Trophoblast cell (in vitro differentiated cells and primary cell): Measurements from ENCODE around the gene GRB7.
"Not testable (repeated sequence)": the region's sequence is repeated elsewhere in the genome, so short reads cannot be mapped to it uniquely, and the experiment has no call there.

ENCODE experiments used
- DNase-seq, 2 donors: peaks; one replicate each; pipeline ENCODE4 v3.0.0-alpha.2; 2016
- H2AFZ ChIP-seq: 2 replicates; pipeline ENCODE4 v1.6.1; 2013; ENCODE audit warnings: low read length, moderate library complexity, mild to moderate bottlenecking; ENCODE audit not compliant: insufficient read depth, poor library complexity
- H2AK5ac ChIP-seq: 2 replicates; pipeline ENCODE4 v1.6.1; 2013; ENCODE audit warnings: mild to moderate bottlenecking, low read length
- H2BK120ac ChIP-seq: 2 replicates; pipeline ENCODE4 v1.6.1; 2013; ENCODE audit warnings: low read length, mild to moderate bottlenecking, moderate library complexity; ENCODE audit not compliant: insufficient read depth, poor library complexity
- H2BK12ac ChIP-seq: 2 replicates; pipeline ENCODE4 v1.6.1; 2013; ENCODE audit warnings: mild to moderate bottlenecking, low read length, moderate library complexity
- H2BK5ac ChIP-seq: 2 replicates; pipeline ENCODE4 v1.6.1; 2013; ENCODE audit warnings: low read length, low read depth, moderate library complexity, mild to moderate bottlenecking; ENCODE audit not compliant: poor library complexity
- H3K14ac ChIP-seq: 2 replicates; pipeline ENCODE4 v1.6.1; 2013; ENCODE audit warnings: mild to moderate bottlenecking, low read length
- H3K18ac ChIP-seq: 2 replicates; pipeline ENCODE4 v1.6.1; 2013; ENCODE audit warnings: mild to moderate bottlenecking, low read length
- H3K23ac ChIP-seq: 2 replicates; pipeline ENCODE4 v1.6.1; 2013; ENCODE audit warnings: low read length
- H3K27ac ChIP-seq: 2 replicates; pipeline ENCODE4 v1.5.1; 2013; ENCODE audit warnings: low read depth, mild to moderate bottlenecking, inconsistent platforms, low read length, moderate library complexity
- H3K27me3 ChIP-seq: 2 replicates; pipeline ENCODE4 v1.6.1; 2013; ENCODE audit warnings: inconsistent platforms, mild to moderate bottlenecking, low read length, moderate library complexity; ENCODE audit not compliant: insufficient read depth
- H3K36me3 ChIP-seq, 2 experiments: 1 replicate in 1 of 2; 2 replicates in 1 of 2; pipeline ENCODE4 v1.6.1; 2013; ENCODE audit warnings: low read length in 2 of 2, mild to moderate bottlenecking in 2 of 2, moderate library complexity in 1 of 2; ENCODE audit not compliant: insufficient read depth in 2 of 2, control insufficient read depth in 1 of 2
- H3K4ac ChIP-seq: 2 replicates; pipeline ENCODE4 v1.6.1; 2013; ENCODE audit warnings: low read depth, mild to moderate bottlenecking, low read length, moderate library complexity
- H3K4me1 ChIP-seq, 2 experiments: 1 replicate in 1 of 2; 2 replicates in 1 of 2; pipeline ENCODE4 v1.6.1; 2013; ENCODE audit warnings: low read length in 2 of 2, mild to moderate bottlenecking in 2 of 2, moderate library complexity in 1 of 2; ENCODE audit not compliant: insufficient read depth in 2 of 2, control insufficient read depth in 1 of 2
- H3K4me2 ChIP-seq: 2 replicates; pipeline ENCODE4 v1.6.1; 2013; ENCODE audit warnings: inconsistent platforms, mild to moderate bottlenecking, low read length, moderate library complexity
- H3K4me3 ChIP-seq: 2 replicates; pipeline ENCODE4 v1.5.1; 2013; ENCODE audit warnings: mild to moderate bottlenecking, low read depth, low read length, inconsistent platforms
- H3K79me1 ChIP-seq: one replicate; pipeline ENCODE4 v1.6.1; 2013; ENCODE audit warnings: low read length
- H3K79me2 ChIP-seq: 2 replicates; pipeline ENCODE4 v1.6.1; 2013; ENCODE audit warnings: low read length, mild to moderate bottlenecking; ENCODE audit not compliant: control insufficient read depth, insufficient read depth, poor library complexity
- H3K9ac ChIP-seq: 2 replicates; pipeline ENCODE4 v1.6.1; 2013; ENCODE audit warnings: mild to moderate bottlenecking, low read length
- H3K9me3 ChIP-seq: 2 replicates; pipeline ENCODE4 v1.6.1; 2013; ENCODE audit warnings: low read depth, mild to moderate bottlenecking, control low read depth, inconsistent platforms, low read length; ENCODE audit not compliant: insufficient read depth
- H4K12ac ChIP-seq: 2 replicates; pipeline ENCODE4 v1.6.1; 2013; ENCODE audit warnings: low read depth, mild to moderate bottlenecking, low read length, moderate library complexity
- H4K8ac ChIP-seq: 2 replicates; pipeline ENCODE4 v1.6.1; 2013; ENCODE audit warnings: low read depth, mild to moderate bottlenecking, low read length, moderate library complexity
- H4K91ac ChIP-seq: one replicate; pipeline ENCODE4 v1.6.1; 2013; ENCODE audit warnings: low read depth, mild to moderate bottlenecking, low read length, moderate library complexity
- WGBS: extraction: QIAGEN DNeasy Blood & Tissue Kit; methylation state at CpG from one replicate; pipeline ENCODE4 v1.1.7; 2013; ENCODE audit warnings: missing lambda C conversion rate; ENCODE audit not compliant: insufficient read length, insufficient coverage; ENCODE audit errors: extremely low coverage; 5-methylcytosine and 5-hydroxymethylcytosine counted together

GRB7 gene

GRCh38 chr17:39711071-39711470, 26.7 kb upstream of the GRB7 start:
- H3K36me3 ChIP-seq = peaks cover 61 to 62% of the 10 kb centered on the region in 2 experiments

GRCh38 chr17:39711851-39712250, 25.9 kb upstream of the GRB7 start:
- no peaks in the 10 kb centered on the region for H3K4me1 ChIP-seq
- no peak overlapping the region for H2BK120ac ChIP-seq
- no peak overlapping the region for H2BK5ac ChIP-seq
- H2AK5ac ChIP-seq = no peak overlapping the region
- no peaks in the 10 kb centered on the region for H3K79me2 ChIP-seq
- no peak overlapping the region for H2BK12ac ChIP-seq
- no peak overlapping the region for H3K9ac ChIP-seq
- WGBS = no CpG with 5 or more reads among the region's 10 CpGs
- no peak for DNase-seq
- no peak overlapping the region for H4K12ac ChIP-seq
- peaks cover 68 to 69% of the 10 kb centered on the region in 2 experiments for H3K36me3 ChIP-seq
- no peak overlapping the region for H3K4me3 ChIP-seq
- no peak overlapping the region for H4K91ac ChIP-seq
- H3K14ac ChIP-seq = no peak overlapping the region
- no peak overlapping the region for H2AFZ ChIP-seq
- no peak overlapping the region for H3K18ac ChIP-seq
- peaks cover 2% of the 10 kb centered on the region for H3K9me3 ChIP-seq
- H3K4me2 ChIP-seq = no peak overlapping the region
- no peaks in the 10 kb centered on the region for H3K79me1 ChIP-seq
- H3K27ac ChIP-seq = no peak overlapping the region
- no peaks in the 10 kb centered on the region for H3K27me3 ChIP-seq
- H4K8ac ChIP-seq = no peak overlapping the region
- no peak overlapping the region for H3K23ac ChIP-seq
- H3K4ac ChIP-seq = no peak overlapping the region

More at GRCh38 chr17:39711071-39711470, 26.7 kb upstream of the GRB7 start:
- not testable (repeated sequence) for H3K27ac ChIP-seq, H3K9ac ChIP-seq, H3K9me3 ChIP-seq, H3K79me1 ChIP-seq, H3K79me2 ChIP-seq, H4K91ac ChIP-seq, H3K4ac ChIP-seq, H2AK5ac ChIP-seq, H2BK5ac ChIP-seq, H3K4me2 ChIP-seq, H3K4me3 ChIP-seq, H2BK120ac ChIP-seq, H2BK12ac ChIP-seq, H4K12ac ChIP-seq, H3K27me3 ChIP-seq, H4K8ac ChIP-seq, H2AFZ ChIP-seq, H3K14ac ChIP-seq, H3K23ac ChIP-seq, H3K4me1 ChIP-seq, H3K18ac ChIP-seq
- peak in 1 of 2 donors; percentile 65 for DNase-seq
- WGBS = no CpG with 5 or more reads among the region's 11 CpGs

DNA sequence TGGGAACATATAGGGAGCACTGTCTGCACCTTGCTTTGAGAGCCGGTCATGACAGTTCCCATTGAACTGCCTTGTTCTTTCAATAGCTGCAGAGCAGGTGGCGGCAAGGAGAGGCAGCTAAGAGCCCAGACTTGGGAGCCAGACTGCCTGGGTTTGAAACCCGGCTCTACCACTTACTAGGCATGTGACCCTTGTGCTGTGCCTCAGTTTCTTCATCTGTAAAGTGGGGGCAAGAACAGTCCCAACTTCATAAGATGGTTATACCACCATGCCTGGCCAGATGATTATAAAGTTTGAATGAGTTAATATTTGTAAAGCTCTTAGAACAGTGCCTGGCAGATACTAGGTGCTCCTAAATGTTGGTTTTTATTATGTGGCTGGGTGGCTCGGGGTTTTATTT, 23.5 kb upstream of the GRB7 start:
- Histone ChIP-seq H3K14ac (no peak overlapping the region), H3K27me3 (no peaks in the 10 kb centered on the region), H4K91ac (no peak overlapping the region), H3K9me3 (peaks cover 2% of the 10 kb centered on the region), H3K79me1 (no peaks in the 10 kb centered on the region), H2BK12ac (no peak overlapping the region), H3K4me3 (no peak overlapping the region), H3K36me3 (peaks cover 55 to 58% of the 10 kb centered on the region in 2 experiments), H3K27ac (no peak overlapping the region), H3K79me2 (no peaks in the 10 kb centered on the region), H3K18ac (no peak overlapping the region), H4K8ac (no peak overlapping the region), H3K4me2 (no peak overlapping the region), H4K12ac (no peak overlapping the region), H3K4me1 (no peaks in the 10 kb centered on the region), H3K23ac (no peak overlapping the region), H3K4ac (no peak overlapping the region), H2BK120ac (no peak overlapping the region), H2BK5ac (no peak overlapping the region), H2AK5ac (no peak overlapping the region), H2AFZ (no peak overlapping the region), H3K9ac (no peak overlapping the region)
- no CpG with 5 or more reads among the region's 4 CpGs for WGBS
- DNase-seq = no peak

GRCh38 chr17:39715375-39716072, 22.2 kb upstream of the GRB7 start:
- Histone ChIP-seq H2AFZ (no peak overlapping the region), H3K4me1 (no peaks in the 10 kb centered on the region), H3K4me2 (no peak overlapping the region), H3K27ac (no peak overlapping the region), H3K36me3 (peaks cover 51 to 53% of the 10 kb centered on the region in 2 experiments), H4K8ac (no peak overlapping the region), H2AK5ac (no peak overlapping the region), H3K23ac (no peak overlapping the region), H4K91ac (no peak overlapping the region), H2BK5ac (no peak overlapping the region), H3K79me2 (no peaks in the 10 kb centered on the region), H2BK12ac (no peak overlapping the region), H3K9me3 (peaks cover 2% of the 10 kb centered on the region), H3K27me3 (no peaks in the 10 kb centered on the region), H3K4ac (no peak overlapping the region), H2BK120ac (no peak overlapping the region), H4K12ac (no peak overlapping the region), H3K4me3 (peak overlapping the region; percentile 4), H3K18ac (no peak overlapping the region), H3K79me1 (no peaks in the 10 kb centered on the region), H3K14ac (no peak overlapping the region), H3K9ac (no peak overlapping the region)
- DNase-seq = no peak
- no CpG with 5 or more reads among the region's 18 CpGs for WGBS
